ENCODE measurements around the gene REG4.

- TF ChIP-seq REST (IDR thresholded peaks at IDR 0.05; ENCODE audit: low read depth, low read length) = no peak
- TF ChIP-seq JUND (IDR thresholded peaks at IDR 0.05) = no peak
- no peak for TF ChIP-seq NFIC (IDR thresholded peaks at IDR 0.05; ENCODE audit: borderline replicate concordance)
- TF ChIP-seq RFX5 (IDR thresholded peaks at IDR 0.05; ENCODE audit: low read length) = no peak
- no peak for TF ChIP-seq CTCF (IDR thresholded peaks at IDR 0.05)
- TF ChIP-seq EZH2phosphoT487 (IDR thresholded peaks at IDR 0.05; ENCODE audit: borderline replicate concordance, low read depth) = no peak
- no peak for TF ChIP-seq RAD21 (IDR thresholded peaks at IDR 0.05; ENCODE audit: low read length)
- no peak for TF ChIP-seq POLR2AphosphoS5 (IDR thresholded peaks at IDR 0.05; ENCODE audit: low read depth, low read length)
- no peak for TF ChIP-seq SIN3A (IDR thresholded peaks at IDR 0.05; ENCODE audit: borderline replicate concordance, low read depth, low read length)
- no peak for TF ChIP-seq PBX3 (IDR thresholded peaks at IDR 0.05)
- TF ChIP-seq RCOR1 (IDR thresholded peaks at IDR 0.05; ENCODE audit: low read length) = no peak
Measured at GRCh38 chr1:119778359-119778758, 32.9 kb downstream of the REG4 start.

Data from SK-N-SH (cell line).